HPDE6-E6E7 (cell line): ENCODE results near the gene MORC1.

Experiments used
- DNase-seq: peaks from one replicate; pipeline ENCODE4 v3.0.0; 2011; ENCODE audit warnings: missing footprints; ENCODE audit errors: extremely low spot score

The MORC1 gene

DNA sequence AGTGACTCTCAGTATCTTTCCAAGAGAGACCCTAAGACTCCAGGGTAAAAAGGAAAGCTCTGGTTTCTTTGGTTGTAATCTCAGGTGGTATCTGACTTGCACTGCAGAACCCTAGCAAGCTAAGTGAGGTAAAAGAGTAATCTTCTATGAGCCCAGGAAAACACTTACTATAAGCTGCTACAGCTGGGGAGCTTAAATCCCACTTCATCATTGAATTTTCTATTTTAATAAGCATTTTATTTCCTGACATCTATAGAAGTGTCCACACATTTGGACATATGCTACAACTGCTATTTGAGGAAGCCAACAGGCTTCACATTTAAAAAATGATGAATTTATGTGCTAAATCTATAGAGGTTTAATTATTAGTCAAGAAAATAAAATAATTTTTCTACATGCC, 91.1 kb downstream of the MORC1 start:
- no peak for DNase-seq

DNA sequence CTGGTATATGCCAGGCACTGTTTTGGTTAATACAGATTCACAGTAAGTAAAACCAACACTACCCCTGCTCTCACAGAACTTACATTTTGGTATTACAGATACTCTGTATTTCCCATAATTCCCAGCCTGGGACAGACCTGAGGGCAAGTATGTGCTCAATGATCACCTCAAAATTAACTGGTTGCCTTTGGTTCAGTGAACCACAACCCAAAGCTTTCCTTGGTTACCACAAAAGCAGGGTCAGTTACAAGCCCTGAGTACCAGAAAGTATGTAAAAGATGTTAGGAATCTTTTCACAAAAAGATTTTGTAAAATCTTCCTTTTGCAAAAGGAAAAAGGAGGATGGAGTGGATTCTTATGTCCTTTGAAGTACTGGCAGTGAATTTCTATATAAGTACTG, 92.0 kb downstream of the MORC1 start:
- no peak for DNase-seq

DNA sequence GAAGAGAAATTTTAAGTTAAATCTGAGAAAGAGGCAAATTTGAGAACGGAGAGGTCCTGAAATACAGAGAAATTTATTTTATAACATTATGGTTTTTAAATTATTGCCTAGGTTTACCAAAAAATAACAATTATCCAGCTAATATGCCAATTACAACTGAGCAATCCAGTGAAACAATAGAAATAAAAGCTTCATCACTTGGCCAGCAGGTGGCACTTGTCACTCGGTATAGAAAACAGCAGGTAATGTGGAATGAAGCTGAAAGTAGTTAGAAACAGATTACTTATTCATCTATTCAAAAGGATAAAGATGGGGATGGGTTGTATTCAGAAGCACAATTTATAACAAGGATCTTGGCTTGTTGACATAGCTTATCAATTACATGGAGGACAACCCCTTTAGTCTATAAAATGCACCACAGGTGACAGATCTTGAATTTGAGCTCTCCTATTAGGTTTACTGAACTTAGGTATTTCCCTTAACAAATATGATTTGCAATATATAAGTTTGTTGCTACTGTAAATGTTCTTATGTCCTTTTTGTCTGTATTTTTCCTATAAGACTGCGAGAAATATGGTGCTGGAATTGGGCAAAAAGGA, 94.2 kb downstream of the MORC1 start:
- DNase-seq, result peak; percentile 7

DNA sequence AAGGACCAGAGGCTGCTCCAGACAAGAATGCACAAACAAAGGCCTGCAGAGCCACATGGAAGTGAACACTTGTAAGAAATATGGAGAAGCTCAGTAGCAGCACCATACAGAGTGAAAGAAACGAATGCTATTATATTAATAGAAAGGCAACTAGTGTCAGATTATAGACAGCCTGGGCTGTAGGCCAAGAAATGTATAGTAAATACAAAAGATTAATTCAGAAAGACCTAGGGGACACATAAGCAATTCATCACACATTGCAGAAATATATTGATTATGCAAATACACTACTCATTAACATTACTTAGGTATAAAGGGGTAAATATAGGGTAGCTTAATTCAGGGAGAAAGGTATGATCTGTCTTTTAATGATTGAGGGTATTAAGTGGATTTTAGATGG, 94.8 kb downstream of the MORC1 start:
- no peak for DNase-seq

DNA sequence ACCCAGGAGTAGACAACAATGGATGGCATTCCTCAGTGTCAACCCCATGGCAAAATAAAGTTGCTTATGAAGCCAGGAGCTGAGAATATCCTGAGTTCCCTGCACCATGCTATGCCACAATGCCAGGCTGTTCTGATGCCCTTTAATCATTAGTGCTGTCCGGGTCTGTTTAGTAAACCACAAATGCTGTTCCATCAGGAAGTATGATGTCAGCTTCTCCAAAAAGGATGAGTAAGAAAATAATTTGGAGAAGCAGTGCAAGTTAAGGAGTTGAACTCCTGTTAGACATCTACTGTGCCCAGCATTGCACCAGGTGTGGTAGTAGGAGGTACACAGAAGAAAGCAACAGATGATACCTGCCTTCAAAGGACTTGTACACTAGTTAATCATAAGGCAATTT, 96.4 kb downstream of the MORC1 start:
- no peak for DNase-seq

DNA sequence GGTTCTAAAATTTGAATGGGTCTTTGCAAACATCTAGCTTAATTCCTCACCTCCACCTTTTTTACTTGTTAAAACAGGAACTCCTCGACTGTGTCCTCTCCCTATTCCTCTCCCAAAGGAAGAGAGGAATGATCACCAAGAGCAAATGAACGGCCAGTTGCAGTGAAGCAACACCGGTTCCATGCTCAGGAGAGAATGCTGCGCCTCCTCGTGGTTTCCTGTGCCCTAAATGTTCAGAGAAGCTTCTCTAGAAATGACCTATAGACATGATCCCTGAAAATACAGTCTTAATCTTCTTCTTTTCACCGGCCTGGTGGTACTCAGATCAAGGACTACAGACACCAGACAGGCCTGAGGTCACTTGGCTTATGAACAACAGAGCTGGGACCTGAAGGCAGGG, 99.1 kb downstream of the MORC1 start:
- DNase-seq, result no peak

DNA sequence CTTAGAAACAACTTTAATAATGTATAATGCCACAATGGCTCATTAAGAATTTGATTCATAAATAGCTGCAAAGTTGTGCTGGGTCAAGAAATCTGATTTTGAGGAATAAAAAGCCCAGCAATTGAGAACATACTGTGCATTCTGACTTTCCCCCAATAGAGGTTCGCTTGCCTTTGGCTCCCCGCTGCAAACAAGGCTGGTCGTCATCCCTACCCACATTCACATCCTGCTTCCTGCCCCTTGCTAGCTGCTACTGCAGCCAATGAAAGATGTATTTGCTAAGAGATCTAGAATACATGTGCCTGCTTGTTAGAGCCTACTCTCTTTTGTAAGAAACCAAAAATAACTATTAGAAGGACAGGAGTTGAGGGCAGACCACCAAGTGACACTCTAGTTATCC, 112.5 kb downstream of the MORC1 start:
- no peak for DNase-seq

DNA sequence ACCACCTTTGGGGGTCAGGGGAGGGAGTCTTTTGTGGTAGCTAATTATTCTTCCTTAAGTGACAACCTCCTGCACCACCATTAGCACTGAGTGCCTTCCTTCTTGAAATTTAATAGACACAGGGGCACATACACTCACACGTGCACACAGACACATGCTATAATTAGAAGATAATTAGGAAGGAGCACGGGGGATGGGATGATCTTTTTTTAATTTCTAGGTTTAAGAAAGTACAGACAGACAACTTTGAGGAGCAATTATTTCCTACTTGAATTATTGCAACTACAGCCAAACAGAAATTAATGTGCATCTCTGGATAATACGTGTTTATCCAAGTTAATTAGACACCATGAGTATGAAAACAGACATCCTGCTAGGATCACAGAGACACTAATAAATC, 119.5 kb downstream of the MORC1 start:
- no peak for DNase-seq

DNA sequence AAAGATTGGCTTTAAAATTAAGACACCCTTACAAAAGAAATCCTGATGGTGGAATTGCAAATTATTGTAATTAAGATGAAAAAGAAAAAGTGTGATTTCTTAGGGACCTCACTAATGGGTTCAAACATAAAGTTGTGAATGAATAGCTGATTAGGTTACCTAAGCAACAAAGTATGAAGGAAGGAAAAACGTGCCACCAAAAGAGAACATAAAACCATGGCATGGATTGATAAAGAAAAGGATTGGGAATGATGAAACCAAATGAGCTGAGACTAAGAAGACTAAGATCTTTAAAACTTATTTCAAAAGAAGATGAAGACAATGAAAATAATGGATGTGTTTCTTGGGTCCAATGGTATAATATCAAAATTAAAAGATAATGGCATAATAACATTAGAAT, 132.1 kb downstream of the MORC1 start:
- DNase-seq, result no peak

DNA sequence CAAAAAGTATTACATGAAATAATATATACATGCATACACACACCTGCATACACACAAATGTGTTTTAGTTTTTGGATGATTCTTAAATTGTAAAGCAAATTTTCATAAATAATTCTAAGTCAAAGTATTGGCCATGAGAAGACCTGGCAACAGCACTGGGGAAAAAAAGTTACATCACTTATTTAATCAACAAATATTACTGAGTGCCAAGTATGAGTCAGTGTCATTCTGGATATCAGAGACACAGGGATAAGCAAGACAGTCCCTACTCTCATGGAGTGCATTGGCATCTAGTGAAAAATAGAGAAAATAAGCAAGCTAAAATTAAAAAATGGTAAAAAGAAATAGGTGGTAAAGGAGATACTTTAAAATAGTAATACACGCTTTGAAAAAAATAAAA, 134.9 kb downstream of the MORC1 start:
- no peak for DNase-seq

DNA sequence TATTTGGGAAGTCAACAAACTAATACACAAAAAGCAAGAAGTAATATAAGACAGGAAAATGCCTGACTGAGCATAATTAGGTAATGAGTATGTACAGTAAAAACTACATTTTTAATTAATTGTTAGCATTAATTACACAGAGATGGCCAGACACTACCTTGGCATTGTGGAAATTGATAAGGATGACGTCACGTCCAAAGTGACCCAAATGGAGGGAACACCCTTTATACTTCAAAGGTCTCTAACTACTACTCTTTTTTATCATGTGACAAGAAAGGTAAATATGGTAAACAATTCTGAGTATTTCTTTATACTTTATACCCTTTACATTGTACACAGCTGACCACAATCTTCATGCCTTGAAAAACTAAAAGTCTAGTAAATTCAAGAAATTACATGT, 141.9 kb downstream of the MORC1 start:
- DNase-seq, result no peak

DNA sequence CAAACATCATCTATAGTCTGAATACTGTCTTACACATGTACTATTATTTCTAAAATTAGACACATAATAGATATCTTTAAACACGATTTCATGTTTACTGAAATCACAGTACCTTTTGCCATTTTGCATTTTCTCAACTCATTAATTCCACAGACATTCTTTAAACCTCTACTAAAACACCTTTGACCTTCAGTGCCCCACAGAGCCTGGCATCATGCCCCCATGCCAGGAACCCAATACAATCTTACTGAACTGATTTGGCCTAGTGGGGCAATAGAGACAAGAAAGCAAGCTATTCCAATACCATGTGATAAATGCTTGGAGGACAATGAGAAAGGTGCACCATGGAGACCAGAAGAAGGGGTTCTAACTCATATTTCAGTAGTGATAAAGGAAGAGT, 144.9 kb downstream of the MORC1 start:
- no peak for DNase-seq

DNA sequence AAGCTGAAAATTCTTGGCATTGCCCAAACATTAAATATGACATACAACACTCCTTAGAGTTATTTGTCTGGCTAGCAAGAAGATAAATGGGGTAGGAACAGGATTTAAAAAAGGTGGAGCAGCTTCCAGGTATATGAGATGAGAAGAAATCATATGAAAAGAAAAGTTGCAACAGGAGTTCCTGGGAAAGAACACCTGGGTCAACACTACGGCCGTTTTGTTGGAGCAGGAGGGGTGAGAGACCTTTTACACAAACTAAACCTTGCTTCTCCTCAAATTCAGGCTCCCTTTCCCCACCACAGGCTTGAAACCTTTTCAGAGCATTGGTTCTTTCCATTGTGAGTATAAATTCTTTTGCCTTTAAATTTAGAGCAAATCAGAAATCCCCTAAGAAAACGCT, 145.5 kb downstream of the MORC1 start:
- no peak for DNase-seq

DNA sequence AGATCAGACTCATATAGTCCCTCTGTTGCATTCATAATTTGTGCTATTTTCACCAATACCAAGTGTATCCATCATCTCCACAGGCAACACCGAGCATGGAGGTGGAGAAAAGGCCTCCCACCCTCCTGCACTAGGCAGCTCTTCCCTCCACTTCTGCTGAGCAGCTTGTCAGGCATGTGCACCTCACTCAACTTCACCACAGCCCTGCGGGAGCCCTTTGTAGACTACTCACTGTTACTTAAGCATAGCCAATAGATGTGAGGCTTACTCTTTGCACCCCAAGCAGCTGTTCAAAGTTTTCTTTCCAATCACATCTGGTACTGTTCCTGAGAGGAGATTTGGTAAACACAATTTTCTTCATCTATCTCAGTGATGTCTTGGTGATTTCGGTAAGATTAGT, 147.4 kb downstream of the MORC1 start:
- DNase-seq, result no peak

DNA sequence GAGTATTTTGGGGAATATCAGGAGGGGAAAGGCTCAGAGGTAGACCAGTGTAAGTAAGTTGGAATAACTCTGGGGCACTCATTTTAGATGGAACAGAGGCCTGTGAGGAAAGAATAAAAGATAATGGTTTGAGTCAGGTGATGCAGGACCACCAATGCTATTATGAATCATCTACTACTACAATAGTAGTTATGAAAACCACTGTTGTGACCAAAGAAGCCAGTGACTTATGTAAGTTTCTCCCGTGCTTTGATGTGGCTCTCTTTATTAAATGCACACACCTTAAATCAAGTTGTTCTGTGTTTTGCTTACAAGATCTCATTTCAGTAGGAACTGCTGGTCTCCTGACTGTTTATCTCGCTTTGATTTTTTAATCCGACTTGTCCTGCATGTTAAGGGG, 151.2 kb downstream of the MORC1 start:
- no peak for DNase-seq

DNA sequence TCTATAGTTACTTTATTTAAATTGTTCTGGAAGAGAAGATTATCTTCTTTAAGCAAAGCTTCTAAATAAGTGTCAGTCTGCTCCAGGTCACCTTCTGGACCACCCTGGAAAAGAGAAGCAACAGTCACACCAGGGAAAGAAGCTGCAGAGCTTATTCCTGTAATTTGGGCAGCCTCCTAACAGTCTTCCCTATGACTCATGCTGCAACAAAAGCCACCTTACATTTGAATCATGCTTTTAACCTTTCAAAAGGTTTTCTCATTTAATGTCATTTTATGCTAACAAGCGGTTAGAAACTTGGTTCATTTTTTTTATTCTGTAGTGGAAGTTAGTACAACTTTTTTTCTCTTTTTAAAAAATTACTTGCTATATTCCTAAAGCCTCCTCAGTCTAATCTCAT, 158.9 kb downstream of the MORC1 start:
- DNase-seq, result no peak

DNA sequence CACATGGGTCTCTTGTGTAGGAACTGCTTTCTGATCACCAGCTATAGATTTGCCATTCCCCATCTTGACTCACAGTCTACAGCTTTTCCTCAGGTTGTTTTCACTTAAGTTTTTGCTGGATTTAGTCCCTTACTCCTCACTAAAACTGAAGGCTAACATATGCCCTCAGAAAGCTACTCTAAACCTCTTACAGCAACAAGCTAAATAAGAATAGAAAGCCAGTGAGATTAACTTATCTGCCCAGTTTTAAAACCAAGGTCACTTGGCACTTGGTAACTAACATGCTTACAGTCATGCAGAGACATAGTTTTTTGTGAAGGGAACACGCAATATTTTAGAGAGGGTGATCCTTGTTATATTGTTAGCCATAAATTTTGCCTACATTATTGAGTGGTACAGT, 164.2 kb downstream of the MORC1 start, which contains the start of gene GUCA1C:
Gene GUCA1C, minus strand, starts transcription at position 180 of the 400 bp plus-strand sequence. Its CDS starts 117 bp downstream, at position 63.
- no peak for DNase-seq

DNA sequence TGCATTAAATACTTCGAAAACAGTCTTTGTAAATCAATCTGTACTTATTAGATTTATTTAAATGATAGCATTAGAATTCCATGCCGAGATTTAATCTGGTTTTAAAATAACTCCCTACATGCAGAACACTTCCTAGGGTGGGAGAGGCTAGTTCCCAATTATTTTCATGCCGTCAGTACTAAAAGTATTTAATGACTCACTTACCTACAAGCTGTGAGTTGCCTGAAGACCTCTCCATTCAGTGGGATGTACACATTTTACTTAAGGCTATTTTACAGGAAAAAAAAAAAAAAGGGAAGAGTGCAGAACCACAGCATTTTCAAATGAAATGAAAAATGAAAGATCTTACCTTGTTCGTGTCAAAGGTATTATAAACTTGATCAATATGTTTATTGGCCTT, 164.7 kb downstream of the MORC1 start:
- peak; percentile 58 for DNase-seq

DNA sequence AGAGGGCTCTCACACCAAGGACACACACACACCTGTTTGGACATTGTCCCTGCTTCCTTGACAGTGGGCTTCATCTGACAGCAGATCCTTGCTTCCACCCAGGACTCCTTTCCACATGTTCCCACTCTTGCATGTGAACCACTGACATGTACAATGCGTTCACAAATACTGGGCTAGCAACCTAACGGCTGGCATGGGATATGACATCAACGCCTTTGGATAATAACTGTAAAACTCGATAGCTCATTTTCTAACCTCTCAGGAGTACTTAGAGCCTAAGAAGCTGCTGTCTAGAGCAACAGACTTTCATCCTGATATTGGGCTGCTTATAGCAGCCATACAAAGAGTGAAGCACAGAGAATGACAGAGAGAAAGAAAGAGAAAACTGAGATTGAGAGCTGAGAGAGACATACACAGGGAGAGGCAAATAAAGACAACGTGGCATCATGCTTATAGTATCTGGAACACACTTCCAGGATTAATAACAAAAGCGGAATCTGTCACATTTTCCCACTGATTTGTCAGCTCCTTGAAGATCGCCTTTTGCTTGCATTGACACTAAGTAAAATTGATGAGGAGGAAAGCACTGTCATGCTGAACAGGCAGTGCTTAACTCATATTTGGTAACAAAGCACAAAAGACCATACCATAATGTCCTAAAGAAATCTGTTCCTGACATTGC, 166.0 kb downstream of the MORC1 start:
- no peak for DNase-seq

DNA sequence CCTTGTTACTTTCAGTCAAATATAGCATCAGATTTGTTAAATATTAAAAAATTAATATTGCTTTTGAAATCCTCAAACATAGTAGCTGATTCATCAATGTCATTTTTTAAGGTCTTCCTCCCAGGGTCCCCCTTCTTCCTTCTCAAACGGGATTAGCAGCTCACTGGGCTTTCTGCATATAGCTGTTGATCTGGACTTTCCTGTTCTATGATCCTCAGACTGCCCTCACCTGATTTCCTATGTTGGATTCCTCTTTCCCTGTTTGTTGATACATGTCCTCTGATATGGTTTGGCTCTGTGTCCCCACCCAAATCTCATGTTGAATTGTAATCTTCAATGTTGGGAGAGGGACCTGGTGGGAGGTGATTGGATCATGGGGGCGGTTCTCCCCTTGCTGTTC, 170.1 kb downstream of the MORC1 start:
- no peak for DNase-seq

DNA sequence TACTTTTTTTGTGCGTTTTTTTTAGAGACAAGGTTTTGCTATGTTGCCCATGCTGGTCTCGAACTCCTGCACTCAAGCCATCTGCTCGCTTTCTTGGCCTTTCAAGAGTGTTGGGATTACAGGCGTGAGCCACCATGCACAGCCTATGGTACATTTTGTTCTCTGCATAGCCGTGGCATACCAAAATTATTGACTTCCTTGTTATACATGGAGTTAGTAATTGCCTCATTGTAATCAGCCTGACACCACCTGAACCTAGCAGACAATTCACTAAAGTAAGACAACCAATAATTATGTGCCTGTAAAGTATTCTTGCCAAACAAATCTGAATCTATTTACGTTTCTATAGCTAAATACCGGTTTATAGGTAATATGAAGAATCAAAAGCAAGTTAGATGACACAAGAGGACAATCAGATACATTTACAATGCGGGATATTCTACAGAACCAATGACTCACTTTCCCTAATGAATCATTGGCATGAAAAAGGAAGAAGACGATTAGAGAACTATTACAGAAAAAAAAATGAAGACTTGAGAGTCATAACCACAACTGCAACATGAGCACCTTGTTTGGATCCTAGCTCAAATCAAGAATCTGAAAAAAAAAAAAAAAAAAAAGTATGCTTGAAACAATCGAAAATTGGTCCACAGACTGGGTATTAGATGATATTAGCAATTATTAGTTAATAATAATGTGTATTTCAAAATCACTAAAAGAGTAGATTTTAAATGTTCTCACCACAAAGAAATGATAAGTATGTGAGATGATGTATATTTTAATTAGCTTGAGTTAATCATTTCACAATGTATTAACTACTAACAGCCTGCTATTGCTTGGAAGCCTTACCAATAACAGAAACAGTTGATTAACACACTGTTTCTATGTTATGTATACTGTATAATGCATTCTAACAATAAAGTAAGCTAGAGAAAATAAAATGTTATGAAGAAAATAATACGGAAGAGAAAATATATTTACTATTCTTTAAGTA, 171.3 kb downstream of the MORC1 start:
- DNase-seq, result peak; percentile 46

DNA sequence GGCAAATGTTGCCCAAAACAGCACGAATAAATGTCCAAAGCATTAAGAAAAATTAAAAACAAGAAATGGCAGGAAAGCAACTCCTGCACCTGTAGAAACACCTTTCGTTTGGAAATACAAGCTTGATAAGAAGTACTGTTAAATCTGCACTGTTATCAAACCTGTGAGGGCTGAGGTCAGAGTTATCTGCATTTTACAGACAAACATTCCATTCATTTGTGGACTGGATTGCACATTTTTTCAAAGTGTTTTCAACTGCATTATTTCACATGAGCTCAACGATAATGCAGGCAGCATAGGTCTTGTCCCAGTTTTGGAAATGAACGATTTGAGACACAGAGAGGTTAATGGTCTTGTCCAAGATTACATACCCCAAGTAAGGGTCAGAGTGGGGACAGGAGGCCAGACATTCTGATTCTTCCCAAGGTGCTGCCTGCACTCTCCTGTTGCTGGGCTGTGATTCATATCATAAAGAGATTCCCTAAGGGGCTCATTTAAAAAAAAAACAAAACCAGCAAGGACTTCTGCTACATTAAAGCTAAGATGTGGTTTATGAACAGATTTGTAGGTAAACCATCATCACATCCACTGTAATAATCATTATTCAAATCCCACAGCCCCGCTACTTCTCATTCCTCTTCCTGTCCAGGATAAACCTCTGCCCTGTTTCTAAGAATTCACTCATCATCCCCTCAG, 177.2 kb downstream of the MORC1 start:
- no peak for DNase-seq
